B cell (primary cell): ENCODE measurements around the gene CIT. TPM values are rescaled to one million over a fixed set of nuclear protein-coding genes. Genes with fewer than 3 reads are reported as not detected.

Experiments used
- ATAC-seq: fragments of 200-7000 bp; cut with Tn5 transposase; one replicate; pipeline ENCODE4 v1.10.0; 2021; ENCODE audit warnings: low read depth, mild to moderate bottlenecking, moderate number of reproducible peaks, moderate library complexity
- CTCF ChIA-PET: fragments of 350-600 bp; sonication (Branson Sonifier 250); formaldehyde crosslinking; loops from one replicate; lab custom pipeline; 2021; ENCODE audit warnings: antibody characterized with exemption, inconsistent platforms; lab: Charles Lee
- POLR2A ChIA-PET: fragments of 350-600 bp; sonication (Branson Sonifier 250); formaldehyde crosslinking; loops from one replicate; lab custom pipeline; 2021; ENCODE audit warnings: antibody characterized with exemption; lab: Charles Lee
- DNase-seq: peaks from one replicate; pipeline ENCODE4 v3.0.0; 2013
- H2AFZ ChIP-seq: 2 replicates; pipeline ENCODE4 v1.6.1; 2012; ENCODE audit warnings: mild to moderate bottlenecking, low read depth, low read length; ENCODE audit not compliant: insufficient read depth, poor library complexity, severe bottlenecking
- H3K27ac ChIP-seq, 2 donors: 1 replicate in 1 of 2; 2 replicates in 1 of 2; pipeline ENCODE4 v1.5.1; 2012 to 2013; ENCODE audit warnings: low read length in 2 of 2, mild to moderate bottlenecking in 2 of 2, moderate library complexity in 1 of 2
- H3K27me3 ChIP-seq, 4 experiments: fragments of 200-600 bp in 1 of 4; sonication (generic) in 1 of 4; replicated peaks in 1 of 4; 1 replicate in 2 of 4; 2 replicates in 2 of 4; pipeline versions ENCODE4 v1.6.1 to v1.7.0; 2013 to 2016; ENCODE audit warnings: low read length in 3 of 4, mild to moderate bottlenecking in 2 of 4, mixed read lengths in 1 of 4, moderate library complexity in 1 of 4; ENCODE audit not compliant: insufficient read depth in 4 of 4, control insufficient read depth in 3 of 4; ENCODE audit errors: control extremely low read depth in 1 of 4
- H3K36me3 ChIP-seq, 2 experiments: replicated peaks in 1 of 2; 1 replicate in 1 of 2; 2 replicates in 1 of 2; pipeline versions ENCODE4 v1.6.1 to v1.7.1; 2013; ENCODE audit warnings: low read length in 1 of 2; ENCODE audit not compliant: insufficient read depth in 2 of 2, control insufficient read depth in 1 of 2; ENCODE audit errors: control extremely low read depth in 1 of 2, extremely low read depth in 1 of 2
- H3K4me1 ChIP-seq, 2 donors: fragments of 200-600 bp in 1 of 2; sonication (generic) in 1 of 2; 1 replicate in 1 of 2; 2 replicates in 1 of 2; pipeline versions ENCODE4 v1.5.1 to v1.6.1; 2013 to 2017; ENCODE audit warnings: low read length in 2 of 2; ENCODE audit not compliant: control insufficient read depth in 2 of 2, insufficient read depth in 2 of 2
- H3K4me2 ChIP-seq: replicated peaks from 2 replicates; pipeline ENCODE3; 2012; ENCODE audit warnings: mild to moderate bottlenecking, low read depth, low read length; ENCODE audit not compliant: poor library complexity, severe bottlenecking
- H3K4me3 ChIP-seq, 5 experiments: fragments of 200-600 bp in 1 of 5; sonication (generic) in 1 of 5; 1 replicate in 3 of 5; 2 replicates in 2 of 5; pipeline versions ENCODE4 v1.5.1 to v1.7.0; 2011 to 2016; ENCODE audit warnings: low read length in 4 of 5, mild to moderate bottlenecking in 4 of 5, low read depth in 2 of 5, control low read depth in 1 of 5, moderate library complexity in 1 of 5; ENCODE audit not compliant: insufficient read depth in 1 of 5; ENCODE audit errors: control extremely low read depth in 1 of 5, extremely low read depth in 1 of 5
- H3K79me2 ChIP-seq: fragments of 200-600 bp; sonication (generic); one replicate; pipeline ENCODE4 v1.6.0; 2016; ENCODE audit warnings: low read length; ENCODE audit not compliant: control insufficient read depth, insufficient read depth
- H3K9ac ChIP-seq: fragments of 200-600 bp; sonication (generic); 2 replicates; pipeline ENCODE4 v1.6.1; 2017; ENCODE audit warnings: mild to moderate bottlenecking, low read length, moderate library complexity
- H3K9me3 ChIP-seq, 3 donors: one replicate each; pipeline versions ENCODE4 v1.6.1 to v1.7.1; 2013; ENCODE audit warnings: low read length in 2 of 3; ENCODE audit not compliant: control insufficient read depth in 2 of 3, insufficient read depth in 1 of 3; ENCODE audit errors: control extremely low read depth in 1 of 3
- H4K20me1 ChIP-seq: 2 replicates; pipeline ENCODE4 v1.6.0; 2012; ENCODE audit warnings: mild to moderate bottlenecking, low read length; ENCODE audit not compliant: insufficient read depth, control insufficient read depth, poor library complexity, severe bottlenecking
- H3K27ac Mint-ChIP-seq: one replicate; pipeline ENCODE4 v1.8.0; 2021; ENCODE audit warnings: mixed read lengths
- H3K27me3 Mint-ChIP-seq: one replicate; pipeline ENCODE4 v1.8.0; 2021; ENCODE audit warnings: mixed read lengths
- H3K4me1 Mint-ChIP-seq: one replicate; pipeline ENCODE4 v1.8.0; 2021; ENCODE audit warnings: mixed read lengths
- H3K4me3 Mint-ChIP-seq: one replicate; pipeline ENCODE4 v1.8.0; 2021; ENCODE audit warnings: mixed read lengths
- H3K9me3 Mint-ChIP-seq: one replicate; pipeline ENCODE4 v1.8.0; 2022; ENCODE audit warnings: mixed read lengths; ENCODE audit not compliant: insufficient read depth
- CTCF ChIP-seq: fragments of 200-600 bp; IDR thresholded peaks from one replicate; pipeline ENCODE4 v1.8.0; 2022; ENCODE audit warnings: antibody characterized with exemption, mild to moderate bottlenecking
- EZH2 ChIP-seq: IDR thresholded peaks from 2 replicates; pipeline ENCODE4 v1.6.1; 2012; ENCODE audit warnings: borderline replicate concordance, low read depth, mild to moderate bottlenecking, moderate library complexity, low read length; ENCODE audit not compliant: insufficient read depth, poor library complexity, severe bottlenecking
- WGBS: methylation state at CpG from one replicate; pipeline ENCODE4 v1.1.5; 2013; ENCODE audit warnings: missing lambda C conversion rate; ENCODE audit not compliant: insufficient coverage; 5-methylcytosine and 5-hydroxymethylcytosine counted together
- intact Hi-C: fragments of 100-400 bp; cut with micrococcal nuclease; formaldehyde crosslinking; loops from one replicate; pipeline ENCODE4 v1.10.0; 2022
- polyA plus RNA-seq: library from polyadenylated mRNA; depleted of rRNA; stranded (reverse); fragments of >200 nt; gene quantifications from 2 replicates; pipeline ENCODE4 v1.2.3, GENCODE V29; 2012
- total RNA-seq, 2 donors: library from RNA; stranded (reverse); fragments of 120-200 nt in 1 of 2; gene quantifications; 1 replicate in 1 of 2; 2 replicates in 1 of 2; pipeline versions ENCODE4 v1.2.3 to v1.2.4, GENCODE V29; 2013 to 2022

The CIT gene
- total and polyA plus RNA-seq, 2 donors (not counting 1 experiment from before 2014, with no cell fraction given): 1.4 to 6.1 TPM

- Histone ChIP-seq H3K4me3 (no peak overlapping the region), H3K36me3 (no peaks in the 10 kb centered on the region), H3K27ac (no peak overlapping the region), H3K27me3 (peaks cover 0 to 7% (median 2%) of the 10 kb centered on the region in 4 experiments), H3K79me2 (no peaks in the 10 kb centered on the region), H3K4me2 (no peak overlapping the region), H3K9ac (no peak overlapping the region), H3K4me1 (no peaks in the 10 kb centered on the region), H3K9me3 (no peaks in the 10 kb centered on the region), H2AFZ (no peak overlapping the region), H4K20me1 (no peaks in the 10 kb centered on the region)
- Mint-ChIP-seq H3K27me3 (peaks cover 14% of the 10 kb centered on the region), H3K4me1 (no peaks in the 10 kb centered on the region), H3K4me3 (no peak overlapping the region), H3K27ac (no peak overlapping the region), H3K9me3 (no peaks in the 10 kb centered on the region)
- ChIA-PET POLR2A (no interaction called here), CTCF (interaction anchor here (0.6 kb wide), 1 partner anchor 15 kb away, joined by 3 read pairs; no protein-coding TSS in a partner anchor)
- ATAC-seq (no peak), DNase-seq (no peak)
- no peak for TF ChIP-seq CTCF
- WGBS: 100% methylated on average over 1 of the region's 13 CpGs
- intact Hi-C loops: no loop called here
These were observed 38.9 kb upstream of the CIT start for GRCh38 chr12:119915894-119916510.

DNA sequence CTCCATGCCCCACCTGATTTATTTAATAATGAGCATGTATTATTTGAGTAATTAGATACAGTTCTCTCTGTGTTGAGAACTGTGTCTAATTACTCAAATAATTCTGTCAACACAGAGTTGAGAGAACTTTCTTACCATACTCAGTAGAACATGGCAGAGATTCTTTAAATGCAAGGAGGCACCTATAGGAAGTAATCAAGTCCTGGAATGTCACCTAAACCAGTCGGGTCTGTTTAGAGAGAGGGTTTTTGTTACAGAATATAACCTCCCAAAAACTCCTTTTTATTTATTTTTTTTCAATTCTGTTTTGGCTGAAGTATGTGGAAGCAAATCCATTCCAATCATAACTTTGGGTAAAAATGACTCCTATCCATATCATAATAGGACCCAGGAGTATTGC lies 37.5 kb upstream of the CIT start:
- Mint-ChIP-seq H3K9me3 (no peaks in the 10 kb centered on the region), H3K27me3 (peaks cover 16% of the 10 kb centered on the region), H3K4me1 (no peaks in the 10 kb centered on the region), H3K27ac (no peak overlapping the region), H3K4me3 (no peak overlapping the region)
- no peak overlapping the region for H3K9ac ChIP-seq
- H3K27ac ChIP-seq: no peak overlapping the region
- peaks cover 0 to 5% (median 0%) of the 10 kb centered on the region in 4 experiments for H3K27me3 ChIP-seq
- intact Hi-C loops: no loop called here
- H3K9me3 ChIP-seq: no peaks in the 10 kb centered on the region
- no peak for ATAC-seq
- no peaks in the 10 kb centered on the region for H3K36me3 ChIP-seq
- H3K4me1 ChIP-seq: no peaks in the 10 kb centered on the region
- no peaks in the 10 kb centered on the region for H4K20me1 ChIP-seq
- no peak for DNase-seq
- TF ChIP-seq CTCF (no peak), EZH2 (no peak)
- H3K79me2 ChIP-seq: no peaks in the 10 kb centered on the region
- no CpG with 5 or more reads among the region's 1 CpG for WGBS
- ChIA-PET POLR2A (no interaction called here), CTCF (no interaction called here)
- H2AFZ ChIP-seq: no peak overlapping the region
- H3K4me2 ChIP-seq: no peak overlapping the region
- no peak overlapping the region for H3K4me3 ChIP-seq
